HUES48 (cell line): ENCODE measurements around the gene FHOD1.
A peak's percentile ranks its signal among the peaks of the same experiment; 100 is the strongest.

ENCODE experiments used
- H3K27ac ChIP-seq: one replicate; pipeline ENCODE4 v1.7.0; 2013; ENCODE audit warnings: low read depth, low read length, inconsistent platforms
- H3K27me3 ChIP-seq: 2 replicates; pipeline ENCODE4 v1.6.1; 2013; ENCODE audit warnings: mild to moderate bottlenecking, low read length; ENCODE audit not compliant: control insufficient read depth, insufficient read depth
- H3K36me3 ChIP-seq: 2 replicates; pipeline ENCODE4 v1.6.1; 2013; ENCODE audit warnings: low read length; ENCODE audit not compliant: control insufficient read depth, insufficient read depth
- H3K4me1 ChIP-seq: 2 replicates; pipeline ENCODE4 v1.6.1; 2013; ENCODE audit warnings: mild to moderate bottlenecking, low read length; ENCODE audit not compliant: control insufficient read depth, insufficient read depth
- H3K4me3 ChIP-seq: 2 replicates; pipeline ENCODE4 v1.5.1; 2013; ENCODE audit warnings: mild to moderate bottlenecking, low read depth, low read length
- H3K9ac ChIP-seq: 2 replicates; pipeline ENCODE4 v1.6.1; 2013; ENCODE audit warnings: mild to moderate bottlenecking, low read depth, low read length, moderate library complexity
- H3K9me3 ChIP-seq: 2 replicates; pipeline ENCODE4 v1.6.1; 2013; ENCODE audit warnings: low read length; ENCODE audit not compliant: control insufficient read depth, insufficient read depth

Gene FHOD1

GRCh38 chr16:67201411-67202345 is 45.6 kb downstream of the FHOD1 start:
- Histone ChIP-seq H3K9me3 (no peaks in the 10 kb centered on the region), H3K4me3 (no peak overlapping the region), H3K27me3 (no peaks in the 10 kb centered on the region), H3K27ac (no peak overlapping the region), H3K4me1 (peaks cover 6% of the 10 kb centered on the region; the same call in 1 of the 2 replicates), H3K36me3 (peaks cover 26% of the 10 kb centered on the region), H3K9ac (no peak overlapping the region)

GRCh38 chr16:67200491-67200890 is 46.8 kb downstream of the FHOD1 start:
- H3K4me1 ChIP-seq: peaks cover 6% of the 10 kb centered on the region; the same call in 1 of the 2 replicates
- 0 out of 2 replicates have a peak overlapping the region, but pooled peaks have one; percentile 5 for H3K4me3 ChIP-seq
- H3K9me3 ChIP-seq: no peaks in the 10 kb centered on the region
- peaks cover 38% of the 10 kb centered on the region for H3K36me3 ChIP-seq
- no peak overlapping the region for H3K27ac ChIP-seq
- no peak overlapping the region for H3K9ac ChIP-seq
- no peaks in the 10 kb centered on the region for H3K27me3 ChIP-seq

GRCh38 chr16:67199808-67200198 is 47.5 kb downstream of the FHOD1 start:
- Histone ChIP-seq H3K9ac (no peak overlapping the region), H3K36me3 (peaks cover 45% of the 10 kb centered on the region), H3K4me3 (peak overlapping the region; percentile 94), H3K27me3 (no peaks in the 10 kb centered on the region), H3K9me3 (no peaks in the 10 kb centered on the region), H3K27ac (no peak overlapping the region), H3K4me1 (peaks cover 6% of the 10 kb centered on the region; the same call in 1 of the 2 replicates)

DNA sequence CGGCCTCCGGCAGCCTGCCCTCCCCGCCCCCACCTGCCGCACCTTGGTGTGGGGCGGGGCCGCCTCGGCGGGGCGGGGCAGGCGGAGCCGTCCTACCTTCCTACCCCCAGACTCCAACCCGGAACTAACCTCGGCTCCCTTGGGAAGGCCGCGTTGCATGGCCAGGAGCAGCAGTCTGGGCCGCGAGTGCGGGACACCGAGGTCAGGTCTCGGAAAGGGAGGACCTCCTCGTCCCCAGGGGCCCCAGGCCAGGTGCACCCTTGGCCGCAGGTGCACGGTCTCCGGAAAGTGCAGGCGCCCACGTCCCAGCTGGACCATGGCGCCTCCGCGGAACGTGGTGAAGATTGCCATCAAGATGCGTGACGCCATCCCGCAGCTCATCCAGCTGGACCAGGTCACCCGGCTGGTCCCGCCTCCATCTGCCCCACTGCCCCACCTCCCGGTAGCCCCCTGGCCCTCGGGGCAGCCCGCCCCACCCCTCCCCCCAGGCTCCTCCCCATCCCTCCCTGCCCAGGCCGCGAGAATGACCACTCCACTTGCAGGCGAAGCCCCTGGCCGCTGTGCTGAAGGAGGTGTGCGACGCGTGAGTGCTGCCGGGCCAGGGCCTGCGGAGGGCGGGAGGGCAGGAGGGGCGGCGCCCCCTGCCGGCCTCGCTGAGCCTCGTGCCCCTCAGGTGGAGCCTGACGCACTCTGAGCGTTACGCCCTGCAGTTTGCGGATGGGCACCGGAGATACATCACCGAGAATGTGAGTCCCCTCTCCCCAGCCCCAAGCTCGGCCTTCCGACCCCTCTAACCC is 48.1 kb downstream of the FHOD1 start, which contains the start of gene ELMO3:
Gene ELMO3, plus strand, starts transcription at position 121 of the 797 bp plus-strand sequence. Its CDS starts 196 bp downstream, at position 317.
- Histone ChIP-seq H3K27me3 (no peaks in the 10 kb centered on the region), H3K36me3 (peaks cover 51% of the 10 kb centered on the region), H3K9ac (peak within 1 kb of the TSS; percentile 60; the same call in 1 of the 2 replicates), H3K27ac (peak within 1 kb of the TSS; percentile 55), H3K4me1 (peaks cover 6% of the 10 kb centered on the region; the same call in 1 of the 2 replicates), H3K9me3 (no peaks in the 10 kb centered on the region), H3K4me3 (peak within 1 kb of the TSS; percentile 94)

- Histone ChIP-seq H3K9me3 (no peaks in the 10 kb centered on the region), H3K9ac (no peak overlapping the region), H3K27ac (no peak overlapping the region), H3K4me1 (peaks cover 6% of the 10 kb centered on the region; the same call in 1 of the 2 replicates), H3K36me3 (peaks cover 60% of the 10 kb centered on the region), H3K27me3 (no peaks in the 10 kb centered on the region), H3K4me3 (peak overlapping the region; percentile 94)
Observed at GRCh38 chr16:67198238-67198734, 49.0 kb downstream of the FHOD1 start.

DNA sequence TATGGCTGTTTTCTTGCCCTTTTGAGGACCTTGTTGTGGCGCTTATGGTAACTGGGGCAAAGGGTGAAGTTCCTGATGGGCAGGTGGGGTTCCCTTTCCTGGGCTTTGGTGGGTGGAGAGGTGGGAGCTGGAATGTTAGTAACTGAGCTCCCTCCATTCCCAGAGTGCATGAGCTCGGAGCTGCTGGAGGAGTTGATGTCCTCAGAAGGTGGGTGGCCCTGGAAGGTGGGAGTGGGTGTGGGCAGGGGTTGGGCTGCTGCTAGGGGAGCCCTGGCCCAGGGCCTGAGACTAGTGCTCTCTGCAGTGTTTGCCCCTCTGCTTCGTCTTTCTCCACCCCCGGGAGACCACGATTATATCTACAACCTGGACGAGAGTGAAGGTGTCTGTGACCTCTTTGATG is 49.6 kb downstream of the FHOD1 start:
- Histone ChIP-seq H3K4me1 (peaks cover 12% of the 10 kb centered on the region; the same call in 1 of the 2 replicates), H3K27ac (no peak overlapping the region), H3K27me3 (no peaks in the 10 kb centered on the region), H3K9me3 (no peaks in the 10 kb centered on the region), H3K9ac (no peak overlapping the region), H3K4me3 (no peak overlapping the region), H3K36me3 (peaks cover 63% of the 10 kb centered on the region)

DNA sequence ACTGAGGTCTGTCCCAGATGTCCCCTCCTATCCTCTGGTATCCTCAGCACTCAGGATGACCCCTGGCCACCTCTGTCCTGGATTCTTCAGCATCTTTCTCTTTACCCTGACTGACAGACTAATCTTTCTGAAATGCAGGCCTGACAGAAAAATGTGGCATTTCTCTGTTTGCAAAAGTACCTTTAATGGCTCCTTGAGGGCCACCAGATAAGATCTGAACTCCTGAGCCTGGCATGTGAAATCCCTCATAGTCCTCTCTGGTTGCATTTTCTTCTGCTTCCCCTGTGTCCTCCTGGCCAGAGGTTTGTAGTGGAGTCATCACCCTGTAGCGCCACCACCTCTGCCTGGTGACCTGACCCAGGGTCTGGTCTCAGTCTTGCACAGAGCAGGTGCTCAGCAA is 50.4 kb downstream of the FHOD1 start:
- Histone ChIP-seq H3K9me3 (no peaks in the 10 kb centered on the region), H3K4me1 (peaks cover 13% of the 10 kb centered on the region; the same call in 1 of the 2 replicates), H3K9ac (no peak overlapping the region), H3K27me3 (no peaks in the 10 kb centered on the region), H3K27ac (no peak overlapping the region), H3K36me3 (peaks cover 57% of the 10 kb centered on the region), H3K4me3 (no peak overlapping the region)

- peaks cover 13% of the 10 kb centered on the region; the same call in 1 of the 2 replicates for H3K4me1 ChIP-seq
- no peaks in the 10 kb centered on the region for H3K27me3 ChIP-seq
- no peak overlapping the region for H3K4me3 ChIP-seq
- no peak overlapping the region for H3K27ac ChIP-seq
- no peak overlapping the region for H3K9ac ChIP-seq
- H3K9me3 ChIP-seq: no peaks in the 10 kb centered on the region
- peaks cover 52% of the 10 kb centered on the region for H3K36me3 ChIP-seq
Observed at GRCh38 chr16:67195676-67196075, 51.6 kb downstream of the FHOD1 start.

- Histone ChIP-seq H3K27me3 (no peaks in the 10 kb centered on the region), H3K9ac (no peak overlapping the region), H3K4me1 (peaks cover 13% of the 10 kb centered on the region; the same call in 1 of the 2 replicates), H3K4me3 (no peak overlapping the region), H3K9me3 (no peaks in the 10 kb centered on the region), H3K27ac (no peak overlapping the region), H3K36me3 (peaks cover 52% of the 10 kb centered on the region)
Observed at GRCh38 chr16:67194260-67194659, 53.0 kb downstream of the FHOD1 start.

GRCh38 chr16:67193536-67193935 is 53.7 kb downstream of the FHOD1 start:
- no peak overlapping the region for H3K27ac ChIP-seq
- H3K4me1 ChIP-seq: peaks cover 10% of the 10 kb centered on the region; the same call in 1 of the 2 replicates
- peaks cover 52% of the 10 kb centered on the region for H3K36me3 ChIP-seq
- no peak overlapping the region for H3K9ac ChIP-seq
- no peaks in the 10 kb centered on the region for H3K9me3 ChIP-seq
- H3K27me3 ChIP-seq: no peaks in the 10 kb centered on the region
- H3K4me3 ChIP-seq: peak overlapping the region; percentile 95; the same call in 1 of the 2 replicates
